ENCODE results near the gene SNRPD3. TPM values are rescaled to one million over a fixed set of nuclear protein-coding genes. Genes with fewer than 3 reads are reported as not detected.

Gene SNRPD3
- polyA plus RNA-seq, 1 of the 3 experiments (the other 2 are of a cell fraction) = 177 TPM

- TF ChIP-seq CTCF (IDR thresholded peaks at IDR 0.05) (no peak), ELF1 (IDR thresholded peaks at IDR 0.05) (no peak), EP300 (IDR thresholded peaks at IDR 0.05; ENCODE audit: borderline replicate concordance in 1 of 2, low read depth in 1 of 2, low read length in 1 of 2) (no peak), YY1 (IDR thresholded peaks at IDR 0.05; ENCODE audit: low read depth) (no peak), RFX5 (IDR thresholded peaks at IDR 0.05; ENCODE audit: low read length) (no peak)
These were observed 40.8 kb upstream of the SNRPD3 start (continued) for GRCh38 chr22:24515027-24515338.

GRCh38 chr22:24516301-24516737, 39.5 kb upstream of the SNRPD3 start:
- 49% methylated on average over 2 of the region's 3 CpGs for WGBS (ENCODE audit: low lambda C conversion rate)
- H3K27me3 ChIP-seq (ENCODE audit: insufficient read depth) = no peaks in the 10 kb centered on the region
- no peak for TF ChIP-seq TAF1 (IDR thresholded peaks at IDR 0.05; ENCODE audit: borderline replicate concordance, low read depth, low read length)
- TF ChIP-seq TCF12 (IDR thresholded peaks at IDR 0.05) = peak; percentile 59; the same call in 1 of the 2 replicates
- 0 out of 2 replicates have a peak, but pooled peaks have one; percentile 32 for TF ChIP-seq MAX (IDR thresholded peaks at IDR 0.05; ENCODE audit: low read depth)
- TF ChIP-seq FOXJ3 (CRISPR knock-in tag; IDR thresholded peaks at IDR 0.05) = no peak
- no peak for TF ChIP-seq MEF2A (IDR thresholded peaks at IDR 0.05; ENCODE audit: borderline replicate concordance, low read depth)
- TF ChIP-seq PBX3 (IDR thresholded peaks at IDR 0.05) = no peak
- no peak for TF ChIP-seq JUND (IDR thresholded peaks at IDR 0.05)
- TF ChIP-seq SMC3 (IDR thresholded peaks at IDR 0.05; ENCODE audit: low read depth, low read length) = no peak
- TF ChIP-seq YY1 (IDR thresholded peaks at IDR 0.05; ENCODE audit: low read depth) = no peak
- TF ChIP-seq RAD21 (IDR thresholded peaks at IDR 0.05; ENCODE audit: low read length) = no peak
- TF ChIP-seq USF2 (IDR thresholded peaks at IDR 0.05; ENCODE audit: borderline replicate concordance, low read depth, low read length) = no peak
- TF ChIP-seq GABPA (IDR thresholded peaks at IDR 0.05; ENCODE audit: low read depth) = no peak
- TF ChIP-seq NRF1 (IDR thresholded peaks at IDR 0.05; ENCODE audit: low read depth, low read length) = no peak
- TF ChIP-seq EZH2phosphoT487 (IDR thresholded peaks at IDR 0.05; ENCODE audit: borderline replicate concordance, low read depth) = no peak
- TF ChIP-seq REST (IDR thresholded peaks at IDR 0.05; ENCODE audit: low read depth, low read length) = no peak
- TF ChIP-seq RFX5 (IDR thresholded peaks at IDR 0.05; ENCODE audit: low read length) = no peak
- no peak for TF ChIP-seq USF1 (IDR thresholded peaks at IDR 0.05; ENCODE audit: borderline replicate concordance, low read depth)
- no peak for TF ChIP-seq RCOR1 (IDR thresholded peaks at IDR 0.05; ENCODE audit: low read length)
- TF ChIP-seq EP300 (IDR thresholded peaks at IDR 0.05; ENCODE audit: borderline replicate concordance in 1 of 2, low read depth in 1 of 2, low read length in 1 of 2) = 0 out of 4 replicates have a peak, but pooled peaks of 1 of the 2 experiments have one; percentile 13
- no peak for TF ChIP-seq GATA2 (CRISPR knock-in tag; IDR thresholded peaks at IDR 0.05)
- no peak for TF ChIP-seq POLR2AphosphoS5 (IDR thresholded peaks at IDR 0.05; ENCODE audit: low read depth, low read length)

More at GRCh38 chr22:24516301-24516737, 39.5 kb upstream of the SNRPD3 start:
- ChIA-PET POLR2A (no interaction called here), CTCF (interaction anchor here (1.0 to 1.1 kb wide), 2 partner anchors 20 to 96 kb away, joined by 3 to 4 read pairs; no protein-coding TSS in a partner anchor)
- peak overlapping the region in 1 of 2 experiments; percentile 26; a peak in 1 of 4 replicates for H3K27ac ChIP-seq (ENCODE audit: low read depth in 2 of 2, low read length in 1 of 2)
- peaks cover 11 to 13% of the 10 kb centered on the region in 2 experiments; a peak in 3 of 4 replicates for H3K4me1 ChIP-seq (ENCODE audit: control insufficient read depth in 1 of 2, insufficient read depth in 2 of 2, low read depth in 1 of 2, low read length in 1 of 2)
- no peaks in the 10 kb centered on the region for H4K20me1 ChIP-seq (ENCODE audit: insufficient read depth)
- no peaks in the 10 kb centered on the region for H3K9me3 ChIP-seq
- no peaks in the 10 kb centered on the region for H3K79me2 ChIP-seq (ENCODE audit: insufficient read depth)
- no peak overlapping the region; a peak in 1 of 4 replicates for H3K4me3 ChIP-seq (ENCODE audit: low read depth in 2 of 2, low read length in 1 of 2)
- peaks cover 12% of the 10 kb centered on the region for H3F3A ChIP-seq (replicated peaks; ENCODE audit: insufficient read depth)
- H3K36me3 ChIP-seq (replicated peaks in 1 of 2; ENCODE audit: control insufficient read depth in 1 of 2, insufficient read depth in 2 of 2, low read length in 1 of 2) = no peaks in the 10 kb centered on the region
- DNase-seq = no peak
- 0 out of 2 replicates have a peak overlapping the region, but pooled peaks have one; percentile 7 for H3K9ac ChIP-seq
- peak overlapping the region; percentile 40; the same call in 1 of the 2 replicates for H2AFZ ChIP-seq (ENCODE audit: low read depth)
- no peaks in the 10 kb centered on the region for H3K9me2 ChIP-seq
- H3K4me2 ChIP-seq = peak overlapping the region; percentile 70
